GM12873 (cell line): Measurements from ENCODE around the gene CFAP46.

Source experiments
- TF ChIP-seq, protein P1 (sequence below): IDR thresholded peaks from 2 replicates; pipeline ENCODE4 v1.5.1; 2012; ENCODE audit warnings: low read depth, mild to moderate bottlenecking, moderate library complexity, low read length, control low read depth; ENCODE audit not compliant: insufficient read depth; ENCODE audit errors: missing control alignments

The CFAP46 gene

DNA sequence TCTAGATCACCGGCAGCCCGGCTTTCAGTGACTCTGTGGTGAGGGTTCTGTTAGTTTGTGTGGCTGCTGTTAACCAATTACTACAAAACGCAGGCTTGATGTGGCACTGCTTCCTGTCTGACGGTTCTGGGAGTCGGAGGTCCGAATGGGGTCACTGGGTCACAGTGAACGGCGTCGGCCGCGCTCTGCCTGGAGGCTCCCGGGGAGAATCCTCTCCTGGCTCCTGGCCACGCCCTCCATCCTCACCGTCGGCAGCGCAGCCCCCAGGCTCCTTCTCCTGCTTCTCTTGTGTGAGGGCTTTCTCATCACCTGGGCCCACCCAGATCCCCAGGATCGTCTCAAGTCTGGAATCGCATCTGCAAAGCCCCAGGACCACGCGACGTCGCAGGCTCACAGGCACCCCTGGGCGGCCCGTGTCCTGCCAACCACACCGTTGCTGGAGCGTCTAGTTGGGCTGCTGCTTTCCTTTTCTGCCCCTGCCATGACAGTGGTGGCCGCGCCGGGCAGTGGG is 124.6 kb downstream of the CFAP46 start:
- TF ChIP-seq, protein P1, sequence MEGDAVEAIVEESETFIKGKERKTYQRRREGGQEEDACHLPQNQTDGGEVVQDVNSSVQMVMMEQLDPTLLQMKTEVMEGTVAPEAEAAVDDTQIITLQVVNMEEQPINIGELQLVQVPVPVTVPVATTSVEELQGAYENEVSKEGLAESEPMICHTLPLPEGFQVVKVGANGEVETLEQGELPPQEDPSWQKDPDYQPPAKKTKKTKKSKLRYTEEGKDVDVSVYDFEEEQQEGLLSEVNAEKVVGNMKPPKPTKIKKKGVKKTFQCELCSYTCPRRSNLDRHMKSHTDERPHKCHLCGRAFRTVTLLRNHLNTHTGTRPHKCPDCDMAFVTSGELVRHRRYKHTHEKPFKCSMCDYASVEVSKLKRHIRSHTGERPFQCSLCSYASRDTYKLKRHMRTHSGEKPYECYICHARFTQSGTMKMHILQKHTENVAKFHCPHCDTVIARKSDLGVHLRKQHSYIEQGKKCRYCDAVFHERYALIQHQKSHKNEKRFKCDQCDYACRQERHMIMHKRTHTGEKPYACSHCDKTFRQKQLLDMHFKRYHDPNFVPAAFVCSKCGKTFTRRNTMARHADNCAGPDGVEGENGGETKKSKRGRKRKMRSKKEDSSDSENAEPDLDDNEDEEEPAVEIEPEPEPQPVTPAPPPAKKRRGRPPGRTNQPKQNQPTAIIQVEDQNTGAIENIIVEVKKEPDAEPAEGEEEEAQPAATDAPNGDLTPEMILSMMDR: no peak

DNA sequence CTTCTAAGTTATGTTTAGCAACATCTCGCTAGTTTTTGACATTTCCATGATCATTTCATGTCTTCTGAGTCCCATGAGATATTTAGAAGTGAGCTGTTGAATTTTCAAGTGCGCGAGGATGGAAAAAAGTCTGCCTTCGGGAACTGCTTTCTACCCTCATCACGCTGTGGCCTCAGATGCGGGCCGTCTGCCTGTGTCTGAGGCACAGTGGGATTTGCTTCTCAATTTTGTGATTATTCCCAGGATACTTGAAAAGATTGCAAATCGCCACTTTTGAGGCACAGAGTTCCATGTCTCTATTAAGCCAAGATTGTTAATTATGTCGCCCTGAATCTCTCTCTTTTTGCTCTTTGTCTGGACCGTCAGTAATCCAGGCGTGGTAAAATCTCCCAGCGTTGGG is 125.7 kb downstream of the CFAP46 start:
- TF ChIP-seq, protein P1: no peak

DNA sequence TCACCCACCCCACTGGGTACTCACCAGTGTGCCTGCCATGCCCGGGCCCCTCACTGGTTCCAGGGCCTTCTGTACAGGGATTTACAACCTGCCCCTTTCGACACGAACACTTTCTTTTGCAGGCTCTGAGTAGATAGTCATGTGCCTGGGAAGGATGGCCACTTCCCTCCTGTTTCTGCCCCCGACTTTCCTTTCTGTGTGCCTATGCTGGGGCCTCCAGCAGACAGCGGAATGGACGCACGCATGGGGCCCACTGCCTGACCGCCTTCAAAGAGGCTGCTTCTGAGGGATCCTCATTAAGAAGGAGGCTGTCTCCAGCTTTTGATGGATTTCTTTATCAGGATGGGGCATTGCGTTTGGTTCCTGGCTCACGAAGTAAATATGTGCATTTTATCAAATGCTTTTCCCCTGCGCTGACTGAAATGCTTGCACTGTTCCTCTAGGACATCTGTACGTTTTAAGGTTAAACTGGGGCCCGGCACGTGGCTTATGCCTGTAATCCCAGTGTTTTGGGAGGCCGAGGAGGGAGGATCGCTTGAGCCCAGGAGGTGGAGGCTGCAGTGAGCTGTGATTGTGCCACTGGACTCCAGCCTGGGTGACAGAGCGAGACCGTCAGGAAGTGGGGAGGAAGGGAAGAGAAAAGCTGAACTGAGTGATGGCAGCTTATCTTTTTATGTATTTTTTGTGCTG is 127.1 kb downstream of the CFAP46 start:
- TF ChIP-seq, protein P1: no peak

DNA sequence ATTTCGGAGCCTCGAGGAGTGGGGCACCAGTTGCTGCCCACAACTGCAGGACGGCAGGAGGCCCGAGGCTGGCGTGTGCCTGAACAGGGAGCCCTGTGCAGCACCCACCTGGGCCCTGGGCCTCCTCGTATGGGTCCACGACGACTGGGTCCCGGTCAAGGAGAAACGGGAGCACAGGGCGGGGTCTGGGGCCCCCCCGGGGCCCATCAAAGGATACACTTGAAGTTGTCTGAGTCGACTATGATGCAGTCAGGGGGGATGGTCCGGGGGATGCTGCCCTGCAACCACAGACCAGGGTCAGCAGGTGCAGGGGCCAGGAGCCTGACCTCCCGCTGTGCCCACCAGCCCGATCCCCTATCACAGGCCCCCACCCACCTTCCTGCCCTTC is 127.9 kb downstream of the CFAP46 start:
- TF ChIP-seq, protein P1: no peak

- TF ChIP-seq, protein P1: no peak
Measured at GRCh38 chr10:132813560-132814468, 128.6 kb downstream of the CFAP46 start.

DNA sequence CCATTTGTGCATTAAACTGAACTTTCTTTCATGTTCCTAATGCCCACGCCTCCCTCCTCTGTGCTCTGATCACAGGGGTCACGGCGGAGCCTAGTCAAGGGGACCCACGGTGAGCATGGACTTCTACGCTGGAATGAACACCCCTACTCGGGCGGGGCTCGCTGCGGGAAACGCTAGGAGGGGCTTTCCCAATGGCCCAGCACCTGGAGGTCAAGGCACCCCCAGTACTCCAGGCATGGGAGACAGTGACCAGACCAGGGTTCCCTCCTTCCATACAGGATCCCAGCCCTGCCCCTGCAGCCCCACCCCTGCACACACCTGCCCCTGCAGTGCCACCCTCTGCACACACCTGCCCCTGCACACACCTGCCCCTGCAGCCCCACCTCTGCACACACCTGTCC is 129.4 kb downstream of the CFAP46 start:
- TF ChIP-seq, protein P1: no peak

DNA sequence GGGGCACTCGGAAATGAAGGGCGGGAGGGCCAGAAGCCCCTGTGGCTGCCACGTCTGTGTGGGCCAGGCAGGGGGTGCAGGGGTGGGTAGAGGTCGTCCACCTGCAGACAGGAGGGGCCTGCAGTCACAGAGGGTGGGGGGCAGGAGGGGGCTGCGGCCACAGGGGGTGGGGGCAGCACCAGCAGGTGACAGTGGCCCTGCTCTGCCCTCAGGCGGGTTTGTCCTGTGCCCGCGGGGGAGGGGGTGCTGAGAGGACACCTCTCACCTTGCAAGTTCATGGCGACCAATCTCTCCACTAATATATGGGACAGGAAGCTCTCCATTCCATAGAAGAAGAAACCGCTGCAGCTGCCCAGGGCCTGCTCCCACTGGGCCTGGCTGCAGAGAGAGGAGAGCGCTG is 129.8 kb downstream of the CFAP46 start:
- TF ChIP-seq, protein P1: no peak
